Activated naive CD8-positive, alpha-beta T cell treated with anti-CD3 and anti-CD28 coated beads, Interleukin-2, amount 10 ng/mL, durations not matched to agents 7 days and 5 days (primary cell): Measurements from ENCODE around the gene ZNF189. TPM values are rescaled to one million over a fixed set of nuclear protein-coding genes. Genes with fewer than 3 reads are reported as not detected.

Experiments
- ATAC-seq: fragments of 150-1000 bp; cut with Tn5 transposase; one replicate; pipeline ENCODE4 v1.10.0; 2021; ENCODE audit warnings: low read depth, moderate library complexity
- POLR2A ChIA-PET: fragments of 350-600 bp; sonication (Branson Sonifier 250); formaldehyde crosslinking; loops from one replicate; lab custom pipeline; 2021; ENCODE audit warnings: antibody characterized with exemption; lab: Charles Lee
- DNase-seq: peaks from one replicate; pipeline ENCODE4 v3.0.0; 2021
- H3K27ac Mint-ChIP-seq: one replicate; pipeline ENCODE4 v1.8.0; 2022; ENCODE audit warnings: mild to moderate bottlenecking, mixed read lengths
- H3K27me3 Mint-ChIP-seq: one replicate; pipeline ENCODE4 v1.8.0; 2022; ENCODE audit warnings: mild to moderate bottlenecking, moderate library complexity, mixed read lengths
- H3K36me3 Mint-ChIP-seq: one replicate; pipeline ENCODE4 v1.8.0; 2021; ENCODE audit warnings: mild to moderate bottlenecking, mixed read lengths
- H3K4me1 Mint-ChIP-seq: one replicate; pipeline ENCODE4 v1.8.0; 2021; ENCODE audit warnings: mixed read lengths
- H3K4me3 Mint-ChIP-seq: one replicate; pipeline ENCODE4 v1.8.0; 2022; ENCODE audit warnings: mild to moderate bottlenecking, moderate library complexity, mixed read lengths
- H3K9me3 Mint-ChIP-seq: one replicate; pipeline ENCODE4 v1.8.0; 2021; ENCODE audit warnings: mixed read lengths
- total RNA-seq, 2 experiments: library from RNA; stranded (reverse); gene quantifications; one replicate each; pipeline ENCODE4 v1.2.3, GENCODE V29; 2021

Gene ZNF189
- total RNA-seq, 2 experiments from 2014 or later: 14.6 to 16.0 TPM

- POLR2A ChIA-PET: no interaction called here
- H3K9me3 Mint-ChIP-seq: peaks cover 1% of the 10 kb centered on the region
- H3K27me3 Mint-ChIP-seq: peaks cover 11% of the 10 kb centered on the region
These were observed 57.1 kb downstream of the ZNF189 start for GRCh38 chr9:101455656-101456240.

GRCh38 chr9:101457003-101457402 is 58.4 kb downstream of the ZNF189 start:
- H3K27me3 Mint-ChIP-seq: peaks cover 5% of the 10 kb centered on the region
- no peaks in the 10 kb centered on the region for H3K4me1 Mint-ChIP-seq
- no peak overlapping the region for H3K4me3 Mint-ChIP-seq
- DNase-seq: no peak
- H3K36me3 Mint-ChIP-seq: no peaks in the 10 kb centered on the region
- H3K27ac Mint-ChIP-seq: no peak overlapping the region
- H3K9me3 Mint-ChIP-seq: no peaks in the 10 kb centered on the region
- POLR2A ChIA-PET: no interaction called here
- ATAC-seq: no peak

More at GRCh38 chr9:101455656-101456240, 57.1 kb downstream of the ZNF189 start:
- no peak overlapping the region for H3K27ac Mint-ChIP-seq
- no peak overlapping the region for H3K4me3 Mint-ChIP-seq
- ATAC-seq: no peak
- peaks cover 2% of the 10 kb centered on the region for H3K36me3 Mint-ChIP-seq
- DNase-seq: no peak
- H3K4me1 Mint-ChIP-seq: no peaks in the 10 kb centered on the region

- peak; percentile 82 for ATAC-seq
- no peaks in the 10 kb centered on the region for H3K9me3 Mint-ChIP-seq
- H3K27me3 Mint-ChIP-seq: peaks cover 13% of the 10 kb centered on the region
- H3K4me1 Mint-ChIP-seq: no peaks in the 10 kb centered on the region
- POLR2A ChIA-PET: no interaction called here
- no peaks in the 10 kb centered on the region for H3K36me3 Mint-ChIP-seq
- no peak overlapping the region for H3K4me3 Mint-ChIP-seq
- H3K27ac Mint-ChIP-seq: no peak overlapping the region
- no peak for DNase-seq
These were observed 60.4 kb downstream of the ZNF189 start for GRCh38 chr9:101458963-101459631.

Other genes with a start within 250 kb of the ZNF189 start
- not detected for gene BAAT, start 13.8 kb upstream of the ZNF189 start, total RNA-seq
- 10 to 100 TPM; 11.8 to 12.2 TPM for gene MRPL50, start 233 bp upstream of the ZNF189 start, total RNA-seq
- not detected for gene ALDOB, start 36.9 kb downstream of the ZNF189 start, total RNA-seq
- 10 to 100 TPM; 43.7 to 49.0 TPM for gene RNF20, start 135.0 kb downstream of the ZNF189 start, total RNA-seq
- gene PPP3R2, start 196.1 kb downstream of the ZNF189 start, total RNA-seq: not detected